Gastrocnemius medialis (tissue), 4 donors: ENCODE results near the gene DYSF.

ENCODE experiments used
- CTCF ChIP-seq, 5 experiments: fragments of 450-650 bp in 3 of 5; fragments of 200-600 bp in 2 of 5; sonication (generic) in 2 of 5; IDR thresholded peaks in 4 of 5; conservative IDR thresholded peaks in 1 of 5; 1 replicate in 4 of 5; 2 replicates in 1 of 5; pipeline ENCODE4 v1.5.1; 2016 to 2019; ENCODE audit warnings: antibody characterized with exemption in 5 of 5, mild to moderate bottlenecking in 3 of 5, moderate library complexity in 3 of 5
- POLR2A ChIP-seq, 2 donors: fragments of 450-650 bp; IDR thresholded peaks; one replicate each; pipeline ENCODE4 v1.6.1; 2017; ENCODE audit warnings: antibody characterized with exemption in 2 of 2, mild to moderate bottlenecking in 2 of 2, moderate library complexity in 2 of 2

- TF ChIP-seq CTCF (IDR thresholded peaks at IDR 0.05 in 4 of 5, conservative IDR thresholded peaks at IDR 0.05 in 1 of 5) (no peak), POLR2A (IDR thresholded peaks at IDR 0.05) (no peak)
Measured at GRCh38 chr2:71605173-71605641, 151.8 kb downstream of the DYSF start.
